Hepatocyte (in vitro differentiated cells): ENCODE measurements around the gene GMNN. TPM values are rescaled to one million over a fixed set of nuclear protein-coding genes. Genes with fewer than 3 reads are reported as not detected.

Experiments used
- DNase-seq: peaks from one replicate; pipeline ENCODE4 v3.0.0-alpha.2; 2016; ENCODE audit warnings: low spot score
- H2AFZ ChIP-seq: fragments of 200-600 bp; sonication (generic); 2 replicates; pipeline ENCODE4 v1.6.0; 2016; ENCODE audit warnings: antibody characterized with exemption, mild to moderate bottlenecking
- H3K27ac ChIP-seq: fragments of 200-600 bp; sonication (generic); 2 replicates; pipeline ENCODE4 v1.5.1; 2016; ENCODE audit warnings: mild to moderate bottlenecking
- H3K27me3 ChIP-seq: fragments of 200-600 bp; sonication (generic); 2 replicates; pipeline ENCODE4 v1.6.1; 2016
- H3K36me3 ChIP-seq: fragments of 200-600 bp; sonication (generic); replicated peaks from 2 replicates; pipeline ENCODE4 v1.5.1; 2016; ENCODE audit warnings: low read depth; ENCODE audit not compliant: insufficient read depth
- H3K4me1 ChIP-seq: fragments of 200-600 bp; sonication (generic); 2 replicates; pipeline ENCODE4 v1.5.1; 2016; ENCODE audit warnings: mild to moderate bottlenecking, moderate library complexity; ENCODE audit not compliant: insufficient read depth
- H3K4me2 ChIP-seq: fragments of 200-600 bp; sonication (generic); 2 replicates; pipeline ENCODE4 v1.6.0; 2016
- H3K4me3 ChIP-seq: fragments of 200-600 bp; sonication (generic); 2 replicates; pipeline ENCODE4 v1.5.1; 2016; ENCODE audit warnings: mild to moderate bottlenecking
- H3K79me2 ChIP-seq: fragments of 200-600 bp; sonication (generic); 2 replicates; pipeline ENCODE4 v1.6.0; 2017; ENCODE audit warnings: mild to moderate bottlenecking
- H3K9me2 ChIP-seq: fragments of 200-600 bp; sonication (generic); replicated peaks from 2 replicates; pipeline ENCODE4 v1.6.0; 2017; ENCODE audit warnings: mild to moderate bottlenecking; ENCODE audit not compliant: insufficient read depth
- H3K9me3 ChIP-seq: fragments of 200-600 bp; sonication (generic); 2 replicates; pipeline ENCODE4 v1.5.1; 2016; ENCODE audit warnings: low read depth, mild to moderate bottlenecking
- H4K20me1 ChIP-seq: fragments of 200-600 bp; sonication (generic); 2 replicates; pipeline ENCODE4 v1.6.0; 2016; ENCODE audit warnings: mild to moderate bottlenecking; ENCODE audit not compliant: insufficient read depth, poor library complexity, severe bottlenecking
- CTCF ChIP-seq: fragments of 200-600 bp; sonication (generic); IDR thresholded peaks from 2 replicates; pipeline ENCODE4 v1.5.1; 2016; ENCODE audit warnings: antibody characterized with exemption, mild to moderate bottlenecking; ENCODE audit not compliant: poor library complexity
- EZH2 ChIP-seq: fragments of 200-600 bp; sonication (generic); IDR thresholded peaks from 2 replicates; pipeline ENCODE4 v1.6.1; 2016; ENCODE audit warnings: antibody characterized with exemption, mild to moderate bottlenecking, borderline replicate concordance
- EZH2phosphoT487 ChIP-seq: fragments of 200-600 bp; sonication (generic); IDR thresholded peaks from one replicate; pipeline ENCODE4 v1.6.1; 2018; ENCODE audit warnings: antibody characterized with exemption, mild to moderate bottlenecking, low read depth, moderate library complexity; ENCODE audit not compliant: unreplicated experiment, severe bottlenecking
- WGBS: methylation state at CpG from one replicate; pipeline ENCODE4 v1.1.6; 2016; ENCODE audit warnings: low lambda C conversion rate; ENCODE audit errors: missing lambda C conversion rate; 5-methylcytosine and 5-hydroxymethylcytosine counted together
- polyA plus RNA-seq: library from polyadenylated mRNA; unstranded; fragments of >200 nt; fragmentation: Nextera tagmentation; extraction: Ambion mirVana; gene quantifications from 2 replicates; pipeline ENCODE4 v1.2.1, GENCODE V29; 2016
- total RNA-seq: library from RNA; depleted of rRNA; stranded (reverse); fragments of >200 nt; gene quantifications from 2 replicates; pipeline ENCODE4 v1.2.3, GENCODE V29; 2014

The GMNN gene
- total and polyA plus RNA-seq, 2 experiments from 2014 or later, result 65.3 to 73.1 TPM

- H2AFZ ChIP-seq, result no peak overlapping the region
- H3K9me2 ChIP-seq, result no peaks in the 10 kb centered on the region
- H3K4me1 ChIP-seq, result peaks cover 2% of the 10 kb centered on the region
- no peak for TF ChIP-seq EZH2phosphoT487
- TF ChIP-seq EZH2, result no peak
- no peak for TF ChIP-seq CTCF
- H3K4me2 ChIP-seq, result no peak overlapping the region
- no peaks in the 10 kb centered on the region for H3K27me3 ChIP-seq
- no peaks in the 10 kb centered on the region for H3K36me3 ChIP-seq
- no peak overlapping the region for H3K4me3 ChIP-seq
- no peak overlapping the region for H3K27ac ChIP-seq
- 95% methylated on average over 3 of the region's 3 CpGs for WGBS
- H3K79me2 ChIP-seq, result no peaks in the 10 kb centered on the region
- no peaks in the 10 kb centered on the region for H3K9me3 ChIP-seq
- no peak for DNase-seq
- no peaks in the 10 kb centered on the region for H4K20me1 ChIP-seq
Measured at GRCh38 chr6:24807584-24807983, 32.8 kb downstream of the GMNN start.

DNA sequence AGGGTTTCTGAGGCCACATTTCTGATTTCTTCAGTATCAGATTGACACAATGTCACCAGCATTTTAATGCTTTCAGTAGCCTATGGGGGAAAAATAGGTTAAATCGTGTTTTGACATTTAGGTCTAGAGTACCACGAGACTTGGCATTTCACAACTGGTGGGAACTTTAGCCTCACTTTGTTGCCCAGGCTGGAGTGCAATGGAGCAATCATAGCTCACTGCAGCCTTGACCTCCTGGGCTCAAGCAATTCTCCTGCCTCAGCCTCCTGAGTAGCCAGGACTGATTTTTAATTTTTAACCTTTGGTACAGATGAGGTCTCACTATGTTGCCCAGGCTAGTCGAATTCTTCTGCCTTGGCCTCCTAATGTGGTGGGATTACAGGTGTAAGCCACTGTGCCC lies 35.0 kb downstream of the GMNN start:
- 87% methylated on average over 3 of the region's 3 CpGs for WGBS
- Histone ChIP-seq H2AFZ (no peak overlapping the region), H3K27ac (no peak overlapping the region), H3K79me2 (no peaks in the 10 kb centered on the region), H3K9me2 (no peaks in the 10 kb centered on the region), H3K9me3 (no peaks in the 10 kb centered on the region), H3K27me3 (no peaks in the 10 kb centered on the region), H3K4me2 (no peak overlapping the region), H3K36me3 (no peaks in the 10 kb centered on the region), H4K20me1 (no peaks in the 10 kb centered on the region), H3K4me3 (no peak overlapping the region), H3K4me1 (no peaks in the 10 kb centered on the region)
- TF ChIP-seq EZH2phosphoT487 (no peak), EZH2 (no peak), CTCF (no peak)
- no peak for DNase-seq

DNA sequence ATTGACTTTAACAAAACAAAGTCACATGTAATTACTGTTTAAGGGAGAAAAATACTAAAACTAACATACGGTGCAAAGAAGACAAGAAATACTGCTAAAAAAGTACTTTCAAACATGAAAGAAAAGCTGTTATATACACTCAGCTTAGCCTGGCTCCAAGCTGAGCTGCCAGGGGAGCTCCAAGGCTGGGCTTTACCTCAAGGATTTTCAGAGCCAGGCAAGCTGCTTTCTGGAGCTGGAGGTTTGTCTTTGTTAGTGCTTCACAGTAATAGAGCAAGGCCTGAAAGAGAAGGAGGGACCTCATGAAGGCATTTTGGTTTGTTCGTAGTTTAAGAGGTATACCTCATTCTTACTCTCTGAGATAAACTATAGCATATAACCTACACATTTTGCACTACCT lies 43.6 kb downstream of the GMNN start:
- Histone ChIP-seq H4K20me1 (no peaks in the 10 kb centered on the region), H3K4me3 (no peak overlapping the region), H3K79me2 (no peaks in the 10 kb centered on the region), H3K9me3 (no peaks in the 10 kb centered on the region), H2AFZ (no peak overlapping the region), H3K27ac (no peak overlapping the region), H3K27me3 (no peaks in the 10 kb centered on the region), H3K36me3 (no peaks in the 10 kb centered on the region), H3K9me2 (no peaks in the 10 kb centered on the region), H3K4me2 (no peak overlapping the region), H3K4me1 (no peaks in the 10 kb centered on the region)
- TF ChIP-seq CTCF, result no peak
- no peak for TF ChIP-seq EZH2
- TF ChIP-seq EZH2phosphoT487, result no peak
- 84% methylated on average over 2 of the region's 2 CpGs for WGBS
- DNase-seq, result no peak

GRCh38 chr6:24821860-24822444 lies 47.2 kb downstream of the GMNN start:
- TF ChIP-seq CTCF (no peak), EZH2 (no peak), EZH2phosphoT487 (no peak)
- WGBS, result 96% methylated on average over 3 of the region's 3 CpGs
- H3K27me3 ChIP-seq, result no peaks in the 10 kb centered on the region
- no peak overlapping the region for H2AFZ ChIP-seq
- no peaks in the 10 kb centered on the region for H3K9me2 ChIP-seq
- H3K9me3 ChIP-seq, result no peaks in the 10 kb centered on the region
- no peak for DNase-seq
- H3K36me3 ChIP-seq, result no peaks in the 10 kb centered on the region
- no peaks in the 10 kb centered on the region for H3K79me2 ChIP-seq
- no peak overlapping the region for H3K4me2 ChIP-seq
- H3K27ac ChIP-seq, result no peak overlapping the region
- H3K4me3 ChIP-seq, result no peak overlapping the region
- no peaks in the 10 kb centered on the region for H3K4me1 ChIP-seq
- H4K20me1 ChIP-seq, result no peaks in the 10 kb centered on the region
